ENCODE results near the gene LSM4. TPM values are rescaled to one million over a fixed set of nuclear protein-coding genes. Genes with fewer than 3 reads are reported as not detected.

Gene LSM4
- total and polyA plus RNA-seq, 7 donors, result 89.1 to 285 (median 144) TPM

GRCh38 chr19:18338541-18338940 is 15.7 kb upstream of the LSM4 start:
- Histone ChIP-seq H3K27me3 (no peaks in the 10 kb centered on the region), H3K4me1 (peaks cover 0 to 18% (median 11%) of the 10 kb centered on the region in 4 donors), H3K4me3 (no peak overlapping the region), H3K9me3 (no peaks in the 10 kb centered on the region), H3K27ac (no peak overlapping the region), H3K36me3 (no peaks in the 10 kb centered on the region)
- intact Hi-C loops (cut with DNase I), result no loop called here
- DNase-seq, result no peak
- TF ChIP-seq POLR2AphosphoS5 (IDR thresholded peaks at IDR 0.05) (no peak), POLR2A (IDR thresholded peaks at IDR 0.05) (no peak), EP300 (IDR thresholded peaks at IDR 0.05) (no peak), CTCF (IDR thresholded peaks at IDR 0.05) (no peak)
- WGBS, 2 donors, result 42 to 75% methylated on average over 9 of the region's 9 CpGs

GRCh38 chr19:18336121-18336520 is 13.2 kb upstream of the LSM4 start:
- intact Hi-C loops (cut with DNase I), result no loop called here
- no peaks in the 10 kb centered on the region for H3K27me3 ChIP-seq

GRCh38 chr19:18333680-18334079 is 10.8 kb upstream of the LSM4 start:
- no peak for TF ChIP-seq CTCF (IDR thresholded peaks at IDR 0.05)
- no peak for TF ChIP-seq POLR2A (IDR thresholded peaks at IDR 0.05)
- TF ChIP-seq POLR2AphosphoS5 (IDR thresholded peaks at IDR 0.05), result no peak
- TF ChIP-seq EP300 (IDR thresholded peaks at IDR 0.05), result no peak
- Histone ChIP-seq H3K27ac (no peak overlapping the region), H3K27me3 (no peaks in the 10 kb centered on the region), H3K4me3 (no peak overlapping the region), H3K4me1 (peaks cover 0 to 11% (median 10%) of the 10 kb centered on the region in 4 donors), H3K9me3 (no peaks in the 10 kb centered on the region), H3K36me3 (no peaks in the 10 kb centered on the region)
- WGBS, 2 donors, result 75 to 85% methylated on average over 6 of the region's 6 CpGs
- no peak for DNase-seq
- intact Hi-C loops (cut with DNase I), result no loop called here

More at GRCh38 chr19:18336121-18336520, 13.2 kb upstream of the LSM4 start:
- TF ChIP-seq POLR2A (IDR thresholded peaks at IDR 0.05) (no peak), POLR2AphosphoS5 (IDR thresholded peaks at IDR 0.05) (no peak), EP300 (IDR thresholded peaks at IDR 0.05) (no peak)
- Histone ChIP-seq H3K27ac (no peak overlapping the region), H3K9me3 (no peaks in the 10 kb centered on the region), H3K4me1 (peaks cover 0 to 12% (median 8%) of the 10 kb centered on the region in 4 donors), H3K36me3 (no peaks in the 10 kb centered on the region), H3K4me3 (no peak overlapping the region)
- no peak for DNase-seq
- 56 to 67% methylated on average over 7 of the region's 7 CpGs for WGBS, 2 donors

- H3K27me3 ChIP-seq, result no peaks in the 10 kb centered on the region
- DNase-seq, result no peak
- WGBS, 2 donors, result 91 to 93% methylated on average over 15 of the region's 15 CpGs
- H3K4me3 ChIP-seq, result no peak overlapping the region
- intact Hi-C loops (cut with DNase I), result no loop called here
- H3K27ac ChIP-seq, result no peak overlapping the region
- H3K36me3 ChIP-seq, result no peaks in the 10 kb centered on the region
- H3K4me1 ChIP-seq, result peaks cover 0 to 13% (median 11%) of the 10 kb centered on the region in 4 donors
- TF ChIP-seq POLR2A (IDR thresholded peaks at IDR 0.05) (no peak), CTCF (IDR thresholded peaks at IDR 0.05) (no peak), POLR2AphosphoS5 (IDR thresholded peaks at IDR 0.05) (no peak), EP300 (IDR thresholded peaks at IDR 0.05) (no peak)
- no peaks in the 10 kb centered on the region for H3K9me3 ChIP-seq
Observed at GRCh38 chr19:18332917-18333530, 10.1 kb upstream of the LSM4 start.

GRCh38 chr19:18330868-18331267 is 8.0 kb upstream of the LSM4 start:
- TF ChIP-seq POLR2AphosphoS5 (IDR thresholded peaks at IDR 0.05), result no peak
- TF ChIP-seq CTCF (IDR thresholded peaks at IDR 0.05), result no peak
- no peak for TF ChIP-seq EP300 (IDR thresholded peaks at IDR 0.05)
- TF ChIP-seq POLR2A (IDR thresholded peaks at IDR 0.05), result no peak
- intact Hi-C loops (cut with DNase I), result no loop called here

More at GRCh38 chr19:18330868-18331267, 8.0 kb upstream of the LSM4 start:
- no peak for DNase-seq
- Histone ChIP-seq H3K36me3 (no peaks in the 10 kb centered on the region), H3K9me3 (no peaks in the 10 kb centered on the region), H3K27me3 (no peaks in the 10 kb centered on the region), H3K4me1 (peaks cover 0 to 13% (median 11%) of the 10 kb centered on the region in 4 donors), H3K4me3 (no peak overlapping the region), H3K27ac (no peak overlapping the region)
- WGBS, 2 donors, result 92 to 95% methylated on average over 9 of the region's 9 CpGs

All from sigmoid colon (tissue), 7 donors.